CD1c-positive myeloid dendritic cell (primary cell): Measurements from ENCODE around the gene SLC22A23.

Experiments used
- DNase-seq: peaks from one replicate; pipeline ENCODE4 v3.0.0-alpha.2; 2016; ENCODE audit errors: extremely low spot score

The SLC22A23 gene

DNA sequence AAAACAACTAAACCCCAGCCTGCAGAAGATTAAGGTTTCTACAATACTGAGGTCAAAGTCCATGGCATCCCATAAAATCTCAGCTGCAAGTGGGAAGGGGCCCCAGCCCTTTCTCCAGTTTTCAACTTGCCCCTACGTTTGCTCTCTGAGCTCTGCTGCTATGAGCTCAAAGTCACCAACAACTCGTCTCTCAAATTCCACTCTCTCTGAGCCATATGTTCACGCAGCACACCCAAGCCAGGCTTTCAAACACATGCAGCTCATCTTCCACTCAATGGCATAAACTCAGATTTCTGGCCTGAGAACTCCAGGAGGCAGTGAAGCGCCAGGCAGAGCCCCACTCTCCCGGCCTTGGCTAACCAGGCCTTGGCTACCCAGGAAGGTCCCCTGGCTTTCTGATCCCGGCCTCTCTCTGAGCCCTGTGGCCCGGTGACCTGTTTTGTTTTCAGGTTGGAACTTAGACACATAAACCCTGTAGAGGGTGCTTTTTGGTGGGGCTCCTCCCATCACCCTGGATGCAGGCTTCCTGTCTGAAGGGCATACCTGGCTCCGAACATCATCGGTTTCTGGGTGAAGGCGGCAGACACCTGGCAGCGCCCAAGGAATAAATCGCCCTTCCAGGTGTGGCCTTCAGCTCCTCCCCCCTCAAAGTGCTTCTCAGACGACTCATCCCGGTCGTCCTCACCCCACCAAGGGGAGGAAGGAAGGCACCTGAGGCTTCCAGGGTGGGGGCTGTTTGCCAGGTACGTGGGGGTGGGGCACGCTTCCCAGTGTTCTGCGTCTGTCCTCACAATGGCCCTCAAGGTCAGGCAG, 12.4 kb downstream of the SLC22A23 start:
- DNase-seq = no peak

DNA sequence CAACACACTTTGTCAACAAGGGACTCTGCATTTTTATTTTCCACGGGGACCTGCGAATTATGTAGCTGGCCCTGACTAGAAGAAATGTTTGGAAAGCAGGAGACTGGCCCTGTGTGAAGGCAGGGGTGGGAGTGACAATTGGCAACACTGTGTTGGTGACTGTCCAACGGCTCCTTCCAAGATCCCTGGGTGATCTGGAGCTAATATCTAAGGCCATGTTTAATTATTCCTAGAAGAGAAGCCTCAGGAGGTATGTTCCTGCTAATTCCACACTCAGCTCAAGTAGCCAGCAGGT, 13.7 kb downstream of the SLC22A23 start:
- DNase-seq = no peak

DNA sequence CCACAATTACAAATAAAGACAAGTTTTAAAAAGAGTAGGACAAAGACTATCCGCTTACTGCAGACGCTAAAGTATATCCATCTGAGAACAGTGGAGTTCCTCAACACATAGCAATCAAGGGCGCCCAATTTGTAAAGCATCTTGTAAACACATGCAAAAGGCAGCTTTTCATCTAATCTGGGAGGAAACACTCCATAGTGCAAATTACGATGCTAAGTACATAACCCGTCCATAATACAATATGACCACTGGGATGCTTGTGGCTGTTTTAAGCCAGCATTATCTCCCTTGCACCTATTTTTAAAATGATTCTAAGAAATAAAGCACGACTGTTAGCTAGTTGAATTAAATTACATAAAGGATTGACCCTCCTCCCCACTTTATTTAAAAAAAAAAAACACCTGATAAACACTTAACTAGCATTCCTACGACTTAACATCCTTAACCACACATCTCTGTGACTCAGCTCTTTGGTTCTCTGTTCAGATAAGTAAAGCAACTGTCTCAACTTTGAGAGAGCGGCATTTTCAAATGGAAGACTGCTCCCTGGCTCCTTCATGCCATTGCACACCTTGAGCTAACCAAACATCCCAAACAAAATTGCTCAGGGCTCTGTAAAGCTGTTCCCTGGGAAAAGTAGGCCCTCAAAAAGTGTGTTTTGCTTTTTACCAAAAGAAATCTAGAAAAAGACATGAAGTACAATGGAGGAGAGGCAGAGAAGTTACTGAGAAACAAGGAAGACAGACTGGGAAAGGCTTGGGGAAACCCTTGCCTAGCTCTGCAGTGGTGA, 14.2 kb downstream of the SLC22A23 start:
- DNase-seq = no peak

DNA sequence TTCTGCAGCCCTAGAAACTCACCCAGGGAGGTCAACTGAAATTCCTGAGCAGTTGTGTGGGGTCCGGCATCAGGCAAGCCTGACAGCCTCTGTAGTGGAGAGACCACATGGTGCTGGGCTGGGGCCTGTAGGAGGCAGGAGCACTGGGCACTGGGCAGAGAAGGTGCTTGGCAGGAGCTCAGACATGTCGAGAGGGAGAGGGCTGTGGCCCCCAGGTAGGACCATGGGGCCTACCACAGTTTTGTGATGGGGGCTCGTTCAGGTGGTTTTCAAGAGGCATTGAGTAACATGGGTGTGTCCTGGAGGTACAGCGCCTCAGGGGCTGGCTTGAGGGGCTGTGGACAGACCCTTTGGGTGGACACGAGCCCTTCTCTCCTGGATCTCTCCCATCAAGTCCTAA, 15.9 kb downstream of the SLC22A23 start:
- no peak for DNase-seq

DNA sequence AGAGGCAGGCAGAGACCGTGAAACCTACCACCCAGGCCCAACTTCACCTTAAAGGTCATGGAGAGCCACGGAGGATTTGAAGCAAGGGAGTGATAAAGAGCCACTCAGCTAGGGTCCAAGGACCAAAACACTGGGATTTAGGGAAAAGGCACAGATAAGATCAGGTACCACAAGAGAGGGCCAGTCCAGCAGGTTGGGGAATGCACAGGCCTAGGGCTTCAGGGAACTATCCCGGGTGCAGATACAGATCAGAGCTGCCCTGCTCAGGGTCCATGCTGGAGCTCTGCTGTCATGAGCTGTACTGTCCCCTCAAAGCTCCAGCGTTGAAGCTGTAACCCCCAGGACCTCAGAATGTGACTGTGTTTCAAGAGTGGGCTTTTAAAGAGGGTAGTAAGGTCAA, 16.9 kb downstream of the SLC22A23 start:
- DNase-seq = no peak

DNA sequence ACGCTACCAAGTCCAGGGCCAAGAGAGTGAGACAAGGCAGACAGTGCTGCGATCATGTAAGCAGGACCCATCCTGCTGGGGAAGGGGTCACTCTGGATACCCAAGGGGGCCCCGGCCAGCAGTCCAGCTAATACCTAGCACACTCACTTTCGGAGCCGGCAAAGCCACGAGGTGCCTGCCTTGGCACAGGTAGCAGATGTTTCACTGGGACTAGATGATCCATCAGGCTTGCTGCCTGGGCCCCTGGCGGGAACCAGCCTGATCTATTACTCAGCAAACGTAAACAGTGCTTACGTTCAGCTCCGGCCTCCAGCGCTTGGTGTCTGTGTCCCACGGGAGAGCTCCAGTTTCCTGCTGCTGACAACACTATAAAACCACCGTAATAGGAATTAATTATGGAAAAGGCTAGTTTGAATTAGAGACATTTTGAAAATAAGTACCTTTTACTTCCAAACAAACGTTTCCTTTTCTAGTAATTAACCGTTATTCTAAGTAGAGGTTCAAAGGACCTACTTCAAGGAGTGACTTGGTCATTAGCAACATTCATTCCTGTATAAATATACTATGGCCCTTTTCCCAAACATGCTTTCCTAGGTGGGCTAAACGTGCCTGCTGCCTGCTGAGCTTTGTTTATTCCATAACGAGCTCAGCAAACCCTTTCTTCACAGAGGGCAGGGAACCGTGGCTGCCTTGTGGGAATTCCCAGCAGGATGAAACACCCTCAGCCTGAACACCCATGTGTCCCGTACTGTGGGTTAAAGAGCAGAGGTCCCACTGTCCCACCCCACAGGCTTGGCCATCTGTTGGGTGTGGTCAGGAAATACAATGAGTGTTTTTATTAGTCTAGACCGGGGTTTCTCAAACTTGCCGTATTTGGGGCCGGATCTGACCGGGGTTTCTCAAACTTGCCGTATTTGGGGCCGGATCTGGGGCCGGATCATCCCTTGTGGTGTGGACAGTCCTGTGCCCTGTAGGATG, 18.4 kb downstream of the SLC22A23 start:
- DNase-seq = no peak

DNA sequence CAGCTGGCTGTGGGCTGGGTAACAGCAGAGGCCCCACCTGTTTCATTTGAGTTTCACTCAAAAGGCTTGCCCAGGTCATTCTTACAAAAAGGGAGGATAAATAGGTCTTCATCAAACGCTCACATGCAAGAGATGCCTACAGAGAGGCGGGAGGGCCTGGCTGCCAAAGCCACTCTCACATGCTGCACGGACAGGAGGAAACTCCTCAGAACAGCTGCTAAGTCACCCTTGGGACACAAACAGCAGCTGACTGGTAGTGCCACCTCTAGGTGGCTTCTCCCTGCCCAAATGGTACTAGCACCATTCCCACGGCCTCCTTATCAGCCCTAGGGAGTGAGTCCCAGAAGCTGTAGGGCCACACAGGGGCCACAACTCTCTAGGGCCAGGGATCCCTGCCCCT, 23.8 kb downstream of the SLC22A23 start:
- no peak for DNase-seq

DNA sequence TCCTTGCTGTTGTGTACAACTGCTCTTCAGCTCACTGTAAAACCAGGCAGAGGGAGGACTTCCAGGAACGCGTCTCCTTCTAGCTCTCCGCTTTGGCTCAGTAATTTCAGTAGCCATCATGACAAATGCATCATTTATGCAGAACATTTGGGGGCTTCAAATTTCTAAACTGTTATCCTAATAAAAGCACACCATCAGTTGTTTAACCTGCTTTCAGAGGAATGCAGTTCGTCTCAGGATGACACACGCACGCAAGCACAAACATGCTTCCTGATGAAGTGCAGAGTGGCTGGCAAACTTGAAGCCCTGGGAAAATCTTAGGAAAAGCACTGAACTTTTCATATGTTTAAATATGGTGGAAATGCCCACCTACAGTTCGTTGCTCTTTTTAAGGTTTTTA, 24.4 kb downstream of the SLC22A23 start:
- no peak for DNase-seq

DNA sequence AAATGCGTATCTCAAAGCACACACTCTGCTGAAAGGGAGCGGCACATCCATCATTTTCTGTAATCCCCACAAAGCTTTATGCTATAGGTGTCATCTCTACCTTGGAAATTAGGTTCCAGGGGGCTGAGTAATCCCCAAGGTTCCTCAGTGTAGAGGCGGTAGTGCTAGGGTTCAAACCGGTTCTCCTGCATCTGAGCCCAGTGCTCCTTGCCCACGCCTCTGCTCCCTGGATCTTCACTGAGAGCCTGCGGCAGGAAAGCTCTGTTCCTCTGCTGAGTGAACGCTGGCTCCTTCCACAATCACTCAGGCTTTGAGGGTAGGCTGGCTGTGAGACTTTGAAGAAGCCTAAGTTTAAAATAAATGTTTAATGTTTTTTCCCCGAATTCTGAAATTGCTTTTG, 24.9 kb downstream of the SLC22A23 start:
- no peak for DNase-seq

DNA sequence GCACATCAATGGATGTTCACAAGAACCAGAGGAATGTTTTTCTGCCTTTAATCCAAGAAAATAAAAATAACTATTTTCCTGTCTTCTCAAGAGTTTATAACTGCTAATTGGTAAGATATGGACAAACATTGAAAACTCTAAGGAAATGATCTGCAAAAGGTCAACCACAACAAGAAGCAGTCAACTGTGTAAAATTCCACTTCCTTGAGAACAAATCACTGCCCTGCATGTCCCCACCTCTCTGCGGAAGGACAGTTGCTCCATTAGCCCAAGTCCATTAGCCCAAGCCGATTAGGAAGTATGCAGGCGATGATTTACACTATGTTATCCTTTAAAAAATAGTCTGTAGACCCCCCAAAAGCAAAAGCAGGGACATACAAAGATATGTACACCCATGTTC, 27.6 kb downstream of the SLC22A23 start:
- no peak for DNase-seq

DNA sequence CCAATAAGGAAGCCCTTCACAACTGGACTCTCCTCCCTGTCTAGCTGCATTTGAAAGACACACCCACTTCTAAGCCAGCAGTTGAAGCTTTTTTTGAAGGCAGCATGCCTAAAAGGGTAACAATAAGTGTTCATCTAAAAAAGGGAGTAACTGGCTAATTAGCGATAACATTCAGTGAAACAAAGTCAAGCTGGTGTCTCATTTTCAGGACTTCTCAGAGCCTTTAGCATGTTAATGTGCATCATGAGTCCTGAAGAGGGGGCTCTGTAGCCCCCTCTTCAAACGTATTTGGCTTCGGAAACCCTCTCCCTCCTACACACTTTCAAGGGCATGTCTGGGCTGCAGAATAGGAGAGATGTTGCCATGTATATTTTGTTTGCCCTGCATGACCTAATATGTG, 28.1 kb downstream of the SLC22A23 start:
- no peak for DNase-seq

DNA sequence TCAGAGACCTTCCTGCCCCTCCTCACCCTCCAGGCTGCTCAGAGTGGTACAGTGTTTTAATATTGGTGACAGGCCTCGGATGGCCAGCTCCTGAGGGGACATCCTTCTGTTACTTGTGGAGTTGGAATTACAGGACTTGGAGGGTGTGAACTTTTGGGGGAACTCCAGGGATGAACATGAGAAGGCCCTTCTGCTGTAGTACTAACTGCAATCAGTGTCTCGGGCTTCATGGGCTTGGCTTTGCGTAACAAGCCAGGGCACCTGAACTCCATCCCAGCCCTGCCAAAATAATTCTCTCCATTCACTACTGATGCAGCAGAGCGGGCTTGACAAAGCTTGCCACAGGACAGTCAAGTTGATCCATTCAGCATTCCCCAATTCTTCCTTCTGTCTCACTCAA, 28.6 kb downstream of the SLC22A23 start:
- DNase-seq = no peak

DNA sequence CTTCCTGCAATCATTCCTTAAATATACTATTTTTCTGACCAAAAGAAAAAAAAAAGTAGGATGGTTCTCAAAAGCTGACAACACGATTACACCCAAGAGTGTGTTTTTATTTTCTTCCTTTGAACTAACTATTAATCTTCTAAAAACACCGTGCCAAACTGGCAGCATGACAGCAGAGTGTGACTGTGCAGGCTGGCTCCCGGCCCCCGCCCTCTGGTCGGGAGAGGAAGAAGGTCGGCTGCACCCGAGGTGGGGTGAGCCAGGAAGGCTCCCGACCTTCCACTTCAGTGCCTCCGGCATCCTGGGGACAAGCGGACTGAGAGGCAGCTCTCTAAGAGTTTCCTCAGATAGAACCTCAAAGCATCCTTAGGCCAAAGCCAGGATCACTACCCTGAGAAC, 29.2 kb downstream of the SLC22A23 start:
- no peak for DNase-seq

DNA sequence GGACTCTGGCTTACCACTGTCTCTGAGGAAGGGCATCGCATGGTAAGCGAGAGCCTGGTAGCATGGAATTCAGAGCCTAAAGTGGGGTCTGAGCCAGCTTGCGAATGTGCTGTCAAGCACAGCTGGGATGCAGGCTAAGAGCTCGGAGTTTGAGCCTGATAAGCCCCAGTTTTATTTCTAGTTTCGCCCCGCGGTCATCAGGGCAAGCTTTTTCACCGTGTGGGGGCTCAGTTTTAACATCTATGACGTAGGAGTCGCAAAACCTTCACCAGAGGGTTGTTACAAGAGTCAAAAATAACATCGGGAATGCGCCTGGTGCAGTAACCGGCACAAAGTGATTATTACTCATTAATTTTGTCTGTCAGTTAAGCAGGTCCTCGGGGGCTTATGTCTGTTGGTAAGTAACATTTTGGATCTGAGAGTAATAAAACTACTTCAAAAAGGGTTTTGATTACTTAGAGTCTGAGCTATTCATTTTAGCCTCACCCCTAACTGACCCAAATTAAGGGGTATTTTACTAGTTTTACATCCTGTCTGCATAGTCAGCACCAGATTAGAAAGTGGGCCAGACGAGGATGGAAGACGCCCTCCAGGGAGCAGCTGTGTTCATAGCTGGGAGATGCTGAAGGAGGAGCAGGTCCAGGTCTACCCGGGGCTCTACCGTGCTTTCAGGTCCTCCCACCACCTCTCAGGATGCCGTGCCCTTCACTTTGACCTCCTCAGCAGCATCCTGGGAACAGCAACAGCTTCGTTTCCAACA, 29.7 kb downstream of the SLC22A23 start:
- no peak for DNase-seq

DNA sequence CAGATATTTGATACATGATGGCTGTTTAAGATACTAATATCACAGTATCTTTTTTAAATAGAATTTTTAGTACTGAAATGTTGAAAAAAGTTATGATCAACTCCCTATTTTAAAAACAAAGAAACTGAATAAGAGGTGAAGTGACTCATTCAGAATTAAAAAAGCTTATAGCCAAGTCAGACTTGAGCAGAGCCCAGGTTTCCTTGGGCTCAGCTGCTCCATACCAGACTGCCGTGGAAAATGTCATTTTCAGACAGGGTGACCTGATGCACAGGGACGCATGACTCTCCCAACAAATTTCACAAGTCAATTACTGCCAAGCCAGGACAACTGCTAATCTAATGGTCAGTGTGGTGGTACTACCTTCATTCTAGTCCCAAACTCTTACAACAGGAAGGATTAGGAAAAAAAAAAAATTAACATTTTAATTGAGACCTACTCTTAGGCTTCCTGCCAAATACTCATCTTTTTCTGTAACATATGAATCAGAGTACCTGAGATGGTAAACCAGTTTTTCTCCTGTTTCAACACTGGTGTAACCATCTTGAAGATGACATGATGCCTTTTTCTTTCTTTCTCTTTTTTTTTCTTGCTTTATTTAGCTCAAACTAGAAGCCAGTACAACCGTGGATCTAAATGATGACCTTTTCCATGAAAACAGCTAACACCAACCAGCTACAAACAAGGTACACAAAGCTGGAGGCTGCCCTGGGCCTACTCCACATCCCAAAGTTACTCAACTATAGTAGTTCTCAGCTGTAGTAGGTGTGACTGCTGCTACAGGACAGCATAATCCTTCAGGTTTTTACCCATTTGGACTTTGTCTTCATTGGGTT, 30.5 kb downstream of the SLC22A23 start:
- no peak for DNase-seq

DNA sequence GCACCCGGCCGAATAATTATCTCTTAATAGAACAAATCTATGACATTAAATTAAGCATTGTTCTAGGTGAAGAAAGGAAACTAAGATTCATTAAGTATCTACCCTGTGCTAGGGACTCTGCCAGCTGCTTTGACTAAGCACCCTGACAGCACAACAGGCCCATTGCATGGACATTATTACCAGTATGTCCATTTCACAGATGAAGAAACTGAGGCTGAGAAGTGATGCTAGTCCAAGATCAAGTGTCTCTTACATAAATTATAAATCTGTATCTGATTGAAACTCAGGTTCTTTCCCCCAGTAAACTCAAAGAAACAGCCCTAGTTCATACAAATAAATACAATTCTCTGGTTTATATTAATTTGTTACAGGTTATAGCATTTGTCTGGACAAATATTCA, 31.3 kb downstream of the SLC22A23 start:
- no peak for DNase-seq

DNA sequence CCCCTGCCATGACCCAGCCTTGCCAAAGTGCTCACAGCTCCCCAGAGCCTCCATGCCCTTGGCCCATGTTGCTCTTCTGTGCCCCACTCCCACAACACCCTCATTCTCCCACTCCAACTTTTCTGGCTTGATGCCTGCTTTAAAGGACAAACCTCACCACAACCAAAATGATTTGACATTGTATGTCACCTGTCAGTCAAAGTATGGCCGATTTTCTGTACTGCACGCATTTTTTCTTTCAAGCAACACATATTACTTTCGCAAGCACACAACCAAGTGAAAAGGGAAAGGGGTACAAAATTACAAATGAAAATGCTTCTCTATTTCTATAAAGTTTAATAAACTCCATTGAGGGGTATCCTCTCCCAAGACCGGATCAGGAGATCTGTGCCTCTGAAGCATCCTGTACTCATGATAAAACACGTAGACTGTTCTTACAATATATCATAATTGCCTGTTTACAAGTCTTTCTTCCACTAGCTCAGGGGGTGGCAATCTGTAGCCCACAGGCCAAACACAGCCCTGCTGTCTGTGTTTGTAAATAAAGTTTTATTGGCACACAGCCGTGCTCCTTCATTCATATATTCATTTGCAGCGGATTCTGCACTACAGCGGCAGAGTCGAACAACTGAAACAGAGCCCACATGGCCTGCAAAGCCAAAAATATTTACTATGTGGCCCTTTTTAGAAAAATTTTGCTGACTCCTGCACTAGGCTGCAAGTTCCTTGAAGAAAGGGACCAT, 32.5 kb downstream of the SLC22A23 start:
- DNase-seq = no peak

DNA sequence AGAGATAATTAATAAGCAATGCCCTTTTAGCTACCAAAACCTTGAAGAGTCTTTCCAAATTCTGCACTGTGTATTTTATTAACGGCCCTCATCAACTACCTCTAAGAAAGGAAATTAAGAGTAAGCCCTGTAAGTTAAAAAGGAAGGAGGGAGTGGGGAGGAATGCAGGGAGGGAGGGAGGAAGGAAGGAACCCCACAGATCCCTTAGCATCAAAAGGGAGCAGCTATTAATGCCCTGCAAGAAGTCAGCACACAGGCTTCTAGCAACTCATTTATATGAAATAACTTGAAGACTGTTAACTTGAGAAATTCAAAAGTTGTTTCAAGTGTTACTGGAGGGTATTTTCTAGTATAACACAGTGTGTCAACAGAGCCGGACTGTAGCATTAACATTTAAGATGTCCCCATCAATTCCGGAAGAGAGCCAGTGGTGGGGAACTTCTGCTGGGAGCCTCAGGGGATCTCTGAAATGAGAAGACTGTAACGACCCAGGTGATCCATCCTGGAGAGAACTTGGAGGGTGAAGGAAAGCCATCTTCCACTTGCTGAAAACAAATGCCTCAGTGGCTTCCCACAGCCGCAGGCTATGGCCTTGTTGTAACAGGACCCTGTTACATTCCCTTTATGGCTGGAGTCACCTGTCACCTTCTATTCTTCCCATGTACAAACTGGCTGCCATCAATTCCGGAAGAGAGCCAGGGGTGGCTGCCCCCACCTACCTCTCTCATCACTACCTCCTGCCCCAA, 33.2 kb downstream of the SLC22A23 start:
- DNase-seq = no peak

DNA sequence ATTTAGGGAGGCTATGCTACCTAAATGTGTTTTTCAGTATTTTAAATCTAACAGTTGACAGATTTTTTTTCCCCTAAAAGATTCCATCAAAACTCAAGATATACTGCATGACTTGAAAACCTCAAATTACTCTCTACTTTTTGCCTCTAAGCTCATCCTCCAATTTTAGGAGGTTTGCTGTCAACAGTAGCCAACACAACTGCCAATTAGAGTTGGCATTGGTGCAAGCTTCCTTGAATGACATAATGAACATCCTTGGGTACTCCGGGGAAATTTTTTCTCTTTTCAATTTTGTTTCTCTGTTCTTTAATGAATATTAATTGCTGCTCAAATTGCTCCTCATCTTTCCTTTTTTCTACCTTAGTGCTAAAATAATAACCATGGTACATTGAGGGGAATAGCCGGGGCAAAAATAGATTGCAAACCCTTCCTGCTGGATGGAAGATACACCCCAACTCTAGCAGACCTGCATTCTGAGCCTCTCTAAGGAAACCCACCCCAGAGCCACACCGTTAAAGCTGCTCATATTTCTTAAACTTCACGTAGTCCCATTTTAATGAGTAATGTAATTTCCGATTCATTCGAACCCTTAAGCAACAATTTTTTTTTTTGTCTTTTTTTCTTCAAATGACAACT, 34.3 kb downstream of the SLC22A23 start:
- DNase-seq = no peak
